Heart left ventricle (tissue), 13 donors: ENCODE results near the gene POMT1.
"Not testable (repeated sequence)": the region's sequence is repeated elsewhere in the genome, so short reads cannot be mapped to it uniquely, and the experiment has no call there.

Experiments used
- POLR2A ChIP-seq, 2 donors: fragments of 450-650 bp; IDR thresholded peaks; one replicate each; pipeline ENCODE4 v1.6.1; 2017; ENCODE audit warnings: antibody characterized with exemption in 2 of 2, mild to moderate bottlenecking in 2 of 2, moderate library complexity in 2 of 2
- TF ChIP-seq, protein P1 (sequence below), 12 donors: fragments of 200-600 bp; sonication (generic) in 4 of 12; IDR thresholded peaks; one replicate each; pipeline versions ENCODE4 v1.5.0 to v1.8.0; 2018 to 2022; ENCODE audit warnings: antibody characterized with exemption in 12 of 12, mild to moderate bottlenecking in 5 of 12
- donor health status: ischemic (EF 13 %, LVEDD 7.1; RV severe dilation, severe dysfunction).
- donor health status: DM: no; HTN: yes; CAD: no.
- donor health status: DM: no; HTN: no; CAD: no.
- donor health status: ischemic (EF 25% LVEDD 6.9; RV normal size, moderate dysfunction).
- donor health status: ischemic (EF 25% LVEDD 5.7; RV mildly dilated, moderate dysfunction).
- donor health status: ischemic (EF 35%, LVEDD 5.7; RV mildly dilated, moderate dysfunction).
- donor health status: nonischemic (EF 11% LVEDD 7.7; RV severe dilation, severe dysfunction).
- donor health status: DM: yes; HTN: yes; CAD: no.
- donor health status: PGD.
- donor health status: ischemic (EF 29% LVEDD 5.4; RV normal size, mild dysfunction).
- donor health status: nonischemic (EF 23%, LVEDD 6.1; RV moderate dilation, normal function).

DNA sequence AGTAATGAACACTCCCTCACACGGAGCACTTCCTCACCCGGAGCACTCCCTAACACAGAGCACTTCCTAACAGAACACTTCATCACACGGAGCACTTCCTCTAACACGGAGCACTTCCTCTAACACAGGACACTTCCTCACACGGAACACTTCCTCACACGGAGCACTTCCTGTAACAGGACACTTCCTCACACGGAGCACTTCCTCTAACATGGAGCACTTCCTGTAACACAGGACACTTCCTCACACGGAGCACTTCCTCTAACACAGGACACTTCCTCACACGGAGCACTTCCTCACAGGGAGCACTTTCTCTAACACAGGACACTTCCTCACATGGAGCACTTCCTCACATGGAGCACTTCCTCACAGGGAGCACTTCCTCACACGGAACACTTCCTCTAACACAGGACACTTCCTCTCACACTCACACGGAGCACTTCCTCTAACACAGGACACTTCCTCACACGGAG lies 12.9 kb downstream of the POMT1 start:
- TF ChIP-seq, protein P1, sequence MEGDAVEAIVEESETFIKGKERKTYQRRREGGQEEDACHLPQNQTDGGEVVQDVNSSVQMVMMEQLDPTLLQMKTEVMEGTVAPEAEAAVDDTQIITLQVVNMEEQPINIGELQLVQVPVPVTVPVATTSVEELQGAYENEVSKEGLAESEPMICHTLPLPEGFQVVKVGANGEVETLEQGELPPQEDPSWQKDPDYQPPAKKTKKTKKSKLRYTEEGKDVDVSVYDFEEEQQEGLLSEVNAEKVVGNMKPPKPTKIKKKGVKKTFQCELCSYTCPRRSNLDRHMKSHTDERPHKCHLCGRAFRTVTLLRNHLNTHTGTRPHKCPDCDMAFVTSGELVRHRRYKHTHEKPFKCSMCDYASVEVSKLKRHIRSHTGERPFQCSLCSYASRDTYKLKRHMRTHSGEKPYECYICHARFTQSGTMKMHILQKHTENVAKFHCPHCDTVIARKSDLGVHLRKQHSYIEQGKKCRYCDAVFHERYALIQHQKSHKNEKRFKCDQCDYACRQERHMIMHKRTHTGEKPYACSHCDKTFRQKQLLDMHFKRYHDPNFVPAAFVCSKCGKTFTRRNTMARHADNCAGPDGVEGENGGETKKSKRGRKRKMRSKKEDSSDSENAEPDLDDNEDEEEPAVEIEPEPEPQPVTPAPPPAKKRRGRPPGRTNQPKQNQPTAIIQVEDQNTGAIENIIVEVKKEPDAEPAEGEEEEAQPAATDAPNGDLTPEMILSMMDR (IDR thresholded peaks at IDR 0.05): not testable (repeated sequence)
- TF ChIP-seq POLR2A (IDR thresholded peaks at IDR 0.05): not testable (repeated sequence)
